Lower lobe of right lung (tissue), 2 donors: ENCODE measurements around the gene RTN4RL1. TPM values are rescaled to one million over a fixed set of nuclear protein-coding genes. Genes with fewer than 3 reads are reported as not detected.
A peak's percentile ranks its signal among the peaks of the same experiment; 100 is the strongest.

ENCODE experiments used
- ATAC-seq, 2 donors: fragments of 200-7000 bp; cut with Tn5 transposase; one replicate each; pipeline ENCODE4 v1.9.1; 2020 to 2022; ENCODE audit warnings: mild to moderate bottlenecking in 2 of 2, moderate library complexity in 2 of 2
- DNase-seq: peaks from one replicate; pipeline ENCODE4 v3.0.0-alpha.2; 2020
- H3K27ac ChIP-seq: fragments of 200-600 bp; one replicate; pipeline ENCODE4 v1.8.0; 2022
- H3K27me3 ChIP-seq: fragments of 200-600 bp; one replicate; pipeline ENCODE4 v1.8.0; 2022; ENCODE audit warnings: low read depth
- H3K36me3 ChIP-seq: fragments of 200-600 bp; one replicate; pipeline ENCODE4 v1.8.0; 2022; ENCODE audit warnings: mild to moderate bottlenecking
- H3K4me1 ChIP-seq: fragments of 200-600 bp; one replicate; pipeline ENCODE4 v1.8.0; 2022
- H3K4me3 ChIP-seq: fragments of 200-600 bp; one replicate; pipeline ENCODE4 v1.8.0; 2022; ENCODE audit warnings: mild to moderate bottlenecking
- H3K9me3 ChIP-seq: fragments of 200-600 bp; one replicate; pipeline ENCODE4 v1.8.0; 2022
- intact Hi-C: fragments of 100-400 bp; cut with DNase I; formaldehyde crosslinking; loops from one replicate; pipeline ENCODE4 v1.11.0; 2022
- total RNA-seq: library from RNA; stranded (reverse); fragmentation: NEBNext Ultra II Directional; extraction: Animal tissue kit (Norgen Biotek cat#: 25700); gene quantifications from one replicate; pipeline ENCODE4 v1.2.1, GENCODE V29; 2021
- TF ChIP-seq, protein P1 (sequence below): fragments of 200-600 bp; IDR thresholded peaks from one replicate; pipeline ENCODE4 v1.8.0; 2022; ENCODE audit warnings: antibody characterized with exemption, mild to moderate bottlenecking
- donor health status: DM: no; HTN: yes; CAD: no; lungs with severe emphysema.

Gene RTN4RL1
- total RNA-seq, 1 donor from 2014 or later, result 5.8 TPM

DNA sequence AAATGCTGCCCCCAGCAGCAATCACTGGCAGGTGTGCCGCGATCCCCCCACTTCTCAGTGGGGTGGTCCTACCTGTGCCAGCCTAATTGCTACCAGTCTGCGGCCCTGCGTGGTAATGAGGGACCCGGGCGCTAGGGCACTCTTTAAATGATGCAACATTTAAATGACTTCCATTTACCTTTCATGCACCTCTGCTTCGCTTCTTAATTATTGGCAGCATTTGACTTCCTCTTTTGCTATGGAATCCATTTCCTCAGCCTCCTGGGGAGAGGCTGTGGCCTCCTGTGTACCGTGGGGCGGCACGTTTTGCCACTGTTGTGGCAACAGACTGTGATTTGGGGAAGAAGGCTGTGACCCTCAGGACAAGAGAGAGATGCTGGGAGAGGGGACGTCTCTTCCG, 109.2 kb downstream of the RTN4RL1 start:
- DNase-seq (no peak), ATAC-seq (peak in 1 of 2 donors; percentile 7)
- Histone ChIP-seq H3K27me3 (peaks cover 32% of the 10 kb centered on the region), H3K9me3 (no peaks in the 10 kb centered on the region), H3K4me3 (no peak overlapping the region), H3K36me3 (no peaks in the 10 kb centered on the region), H3K27ac (no peak overlapping the region), H3K4me1 (no peaks in the 10 kb centered on the region)
- intact Hi-C loops, result no loop called here
- TF ChIP-seq, protein P1, sequence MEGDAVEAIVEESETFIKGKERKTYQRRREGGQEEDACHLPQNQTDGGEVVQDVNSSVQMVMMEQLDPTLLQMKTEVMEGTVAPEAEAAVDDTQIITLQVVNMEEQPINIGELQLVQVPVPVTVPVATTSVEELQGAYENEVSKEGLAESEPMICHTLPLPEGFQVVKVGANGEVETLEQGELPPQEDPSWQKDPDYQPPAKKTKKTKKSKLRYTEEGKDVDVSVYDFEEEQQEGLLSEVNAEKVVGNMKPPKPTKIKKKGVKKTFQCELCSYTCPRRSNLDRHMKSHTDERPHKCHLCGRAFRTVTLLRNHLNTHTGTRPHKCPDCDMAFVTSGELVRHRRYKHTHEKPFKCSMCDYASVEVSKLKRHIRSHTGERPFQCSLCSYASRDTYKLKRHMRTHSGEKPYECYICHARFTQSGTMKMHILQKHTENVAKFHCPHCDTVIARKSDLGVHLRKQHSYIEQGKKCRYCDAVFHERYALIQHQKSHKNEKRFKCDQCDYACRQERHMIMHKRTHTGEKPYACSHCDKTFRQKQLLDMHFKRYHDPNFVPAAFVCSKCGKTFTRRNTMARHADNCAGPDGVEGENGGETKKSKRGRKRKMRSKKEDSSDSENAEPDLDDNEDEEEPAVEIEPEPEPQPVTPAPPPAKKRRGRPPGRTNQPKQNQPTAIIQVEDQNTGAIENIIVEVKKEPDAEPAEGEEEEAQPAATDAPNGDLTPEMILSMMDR, result no peak

DNA sequence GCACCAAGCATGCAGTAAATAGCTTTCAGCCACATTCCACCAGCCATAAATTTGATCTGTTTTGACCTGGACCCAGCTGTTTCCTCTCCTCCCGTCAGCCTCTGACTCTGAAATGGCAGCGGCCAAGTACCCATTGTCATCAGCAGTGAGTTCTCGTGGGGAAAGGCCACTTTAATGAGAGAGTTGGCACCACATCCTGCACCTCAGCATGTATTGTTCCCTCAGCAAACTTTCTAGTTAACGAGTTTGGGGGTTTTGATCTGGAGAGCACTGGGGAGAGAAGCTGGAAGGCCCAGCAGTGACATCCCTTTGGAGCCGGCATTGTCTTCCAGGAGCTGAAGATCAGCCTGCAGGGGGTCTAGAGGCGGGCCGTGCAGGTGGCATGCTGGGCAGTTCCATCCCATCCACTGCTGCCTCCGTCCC, 110.5 kb downstream of the RTN4RL1 start:
- intact Hi-C loops, result no loop called here
- no peaks in the 10 kb centered on the region for H3K36me3 ChIP-seq
- H3K4me1 ChIP-seq, result no peaks in the 10 kb centered on the region
- TF ChIP-seq, protein P1, result no peak
- no peak overlapping the region for H3K4me3 ChIP-seq
- DNase-seq (no peak), ATAC-seq (no peak)
- no peaks in the 10 kb centered on the region for H3K9me3 ChIP-seq
- no peak overlapping the region for H3K27ac ChIP-seq
- peaks cover 42% of the 10 kb centered on the region for H3K27me3 ChIP-seq

DNA sequence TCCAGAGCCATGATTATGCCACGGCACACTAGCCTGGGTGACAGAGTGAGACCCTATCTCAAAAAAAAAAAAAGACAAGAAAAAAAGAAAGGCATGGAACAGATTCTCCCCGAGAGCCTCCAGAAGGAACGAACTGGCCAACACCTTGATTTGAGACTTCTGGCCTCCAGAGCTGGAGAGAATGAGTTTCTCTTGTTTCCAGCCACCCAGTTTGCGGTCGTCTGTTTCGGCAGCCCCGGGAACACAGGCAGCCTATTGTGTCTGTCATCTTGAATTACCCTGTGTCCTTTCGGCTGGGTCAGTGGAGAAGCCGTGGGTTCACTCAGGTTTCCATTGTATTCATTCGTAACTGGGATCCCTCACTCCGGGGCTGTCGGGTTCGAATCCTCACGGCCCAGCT, 111.4 kb downstream of the RTN4RL1 start:
- peaks cover 2% of the 10 kb centered on the region for H3K4me1 ChIP-seq
- intact Hi-C loops, result no loop called here
- H3K4me3 ChIP-seq, result no peak overlapping the region
- DNase-seq, result no peak
- H3K36me3 ChIP-seq, result no peaks in the 10 kb centered on the region
- H3K27ac ChIP-seq, result no peak overlapping the region
- TF ChIP-seq, protein P1, result no peak
- no peaks in the 10 kb centered on the region for H3K9me3 ChIP-seq
- ATAC-seq, result no peak
- H3K27me3 ChIP-seq, result peaks cover 52% of the 10 kb centered on the region

DNA sequence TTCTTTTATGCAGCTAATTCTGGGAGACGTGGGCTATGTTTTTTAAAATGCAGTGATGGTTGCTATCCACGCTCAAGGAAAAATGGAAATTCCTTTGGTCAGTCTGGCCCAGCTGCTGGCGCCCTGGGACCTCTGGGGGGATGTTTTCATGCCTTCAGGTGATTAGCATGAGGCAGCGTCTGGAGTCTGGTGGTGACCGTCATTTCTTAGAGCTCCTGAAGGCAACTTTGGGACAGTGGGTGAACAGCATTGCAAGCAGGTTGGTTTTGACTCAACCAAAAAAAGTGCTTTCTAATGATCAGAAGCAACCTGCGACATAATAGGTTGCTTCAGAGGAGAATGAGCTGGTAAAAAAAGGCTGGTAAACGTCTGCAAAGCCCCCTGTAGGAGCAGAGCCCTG, 113.0 kb downstream of the RTN4RL1 start:
- Histone ChIP-seq H3K9me3 (no peaks in the 10 kb centered on the region), H3K27ac (no peak overlapping the region), H3K36me3 (no peaks in the 10 kb centered on the region), H3K27me3 (peaks cover 68% of the 10 kb centered on the region), H3K4me1 (peaks cover 10% of the 10 kb centered on the region), H3K4me3 (no peak overlapping the region)
- TF ChIP-seq, protein P1, result no peak
- ATAC-seq (no peak), DNase-seq (no peak)
- intact Hi-C loops, result no loop called here

DNA sequence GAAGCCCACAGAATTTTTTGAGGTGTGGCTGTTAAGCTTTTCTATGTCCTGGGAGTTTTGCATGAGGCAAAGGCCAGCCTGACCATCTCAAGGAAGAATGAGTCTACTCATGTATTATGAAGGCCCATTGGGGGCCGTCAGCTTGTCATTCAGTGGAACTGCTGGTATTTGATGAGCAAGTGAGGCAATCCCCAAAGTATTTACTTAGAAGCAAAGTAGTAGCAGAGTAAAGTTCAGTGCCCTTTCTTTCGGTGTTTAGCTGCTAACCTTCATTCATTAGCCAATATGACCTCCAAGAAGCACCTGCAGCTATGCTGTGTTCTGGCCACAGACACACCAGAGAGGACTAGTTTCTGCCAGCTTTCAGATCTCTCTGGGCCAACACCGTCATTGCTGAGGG, 115.1 kb downstream of the RTN4RL1 start:
- peaks cover 62% of the 10 kb centered on the region for H3K27me3 ChIP-seq
- H3K4me1 ChIP-seq, result peaks cover 10% of the 10 kb centered on the region
- ATAC-seq (no peak), DNase-seq (no peak)
- H3K9me3 ChIP-seq, result no peaks in the 10 kb centered on the region
- intact Hi-C loops, result no loop called here
- H3K27ac ChIP-seq, result no peak overlapping the region
- TF ChIP-seq, protein P1, result no peak
- H3K4me3 ChIP-seq, result no peak overlapping the region
- no peaks in the 10 kb centered on the region for H3K36me3 ChIP-seq
